H9 (cell line): ENCODE data around the gene GTF2A1. TPM values are rescaled to one million over a fixed set of nuclear protein-coding genes. Genes with fewer than 3 reads are reported as not detected.

Experiments
- DNase-seq: peaks from one replicate; pipeline ENCODE4 v3.0.0-alpha.2; 2017
- H2AFZ ChIP-seq: one replicate; pipeline ENCODE4 v1.6.1; 2013; ENCODE audit warnings: mild to moderate bottlenecking, low read length, control low read depth, moderate library complexity
- H2AK5ac ChIP-seq: 2 replicates; pipeline ENCODE4 v1.6.1; 2013; ENCODE audit warnings: low read length, control low read depth, mixed read lengths; ENCODE audit not compliant: insufficient read length
- H2BK120ac ChIP-seq: one replicate; pipeline ENCODE4 v1.6.1; 2013; ENCODE audit warnings: low read depth, mild to moderate bottlenecking, low read length, control low read depth, inconsistent platforms; ENCODE audit not compliant: poor library complexity, severe bottlenecking
- H2BK12ac ChIP-seq: 2 replicates; pipeline ENCODE4 v1.6.1; 2013; ENCODE audit warnings: low read length, control low read depth, mixed read lengths, low read depth; ENCODE audit not compliant: insufficient read length
- H2BK15ac ChIP-seq: 2 replicates; pipeline ENCODE4 v1.6.1; 2013; ENCODE audit warnings: low read depth, low read length, control low read depth
- H2BK20ac ChIP-seq: one replicate; pipeline ENCODE4 v1.6.1; 2013; ENCODE audit warnings: low read depth, mild to moderate bottlenecking, low read length, control low read depth, inconsistent platforms; ENCODE audit not compliant: poor library complexity, severe bottlenecking
- H2BK5ac ChIP-seq: 2 replicates; pipeline ENCODE4 v1.6.1; 2013; ENCODE audit warnings: low read length, control low read depth, mixed read lengths; ENCODE audit not compliant: insufficient read length
- H3K14ac ChIP-seq: 2 replicates; pipeline ENCODE4 v1.6.1; 2013; ENCODE audit warnings: low read length, control low read depth; ENCODE audit not compliant: insufficient read depth
- H3K18ac ChIP-seq: 2 replicates; pipeline ENCODE4 v1.6.1; 2013; ENCODE audit warnings: low read depth, mild to moderate bottlenecking, mixed read lengths, low read length, control low read depth; ENCODE audit not compliant: insufficient read length
- H3K23ac ChIP-seq: 2 replicates; pipeline ENCODE4 v1.6.1; 2013; ENCODE audit warnings: low read length, control low read depth, mixed read lengths, low read depth; ENCODE audit not compliant: insufficient read length
- H3K23me2 ChIP-seq: 2 replicates; pipeline ENCODE4 v1.6.1; 2013; ENCODE audit warnings: low read depth, mild to moderate bottlenecking, mixed read lengths, low read length, control low read depth; ENCODE audit not compliant: insufficient read length, poor library complexity, severe bottlenecking
- H3K27ac ChIP-seq: 2 replicates; pipeline ENCODE4 v1.5.1; 2013; ENCODE audit warnings: low read length, control low read depth, mixed read lengths, low read depth; ENCODE audit not compliant: insufficient read length
- H3K27me3 ChIP-seq: 2 replicates; pipeline ENCODE4 v1.6.1; 2013; ENCODE audit warnings: low read length, control low read depth, inconsistent platforms; ENCODE audit not compliant: insufficient read depth
- H3K4ac ChIP-seq: 2 replicates; pipeline ENCODE4 v1.6.1; 2013; ENCODE audit warnings: low read depth, mild to moderate bottlenecking, control low read depth, inconsistent platforms, low read length, moderate library complexity
- H3K4me1 ChIP-seq: 2 replicates; pipeline ENCODE4 v1.6.1; 2013; ENCODE audit warnings: low read length, control low read depth, inconsistent platforms; ENCODE audit not compliant: insufficient read depth
- H3K4me2 ChIP-seq: 2 replicates; pipeline ENCODE4 v1.6.1; 2013; ENCODE audit warnings: low read length, control low read depth, mixed read lengths; ENCODE audit not compliant: insufficient read length, insufficient read depth
- H3K56ac ChIP-seq: 2 replicates; pipeline ENCODE4 v1.6.1; 2013; ENCODE audit warnings: low read depth, mild to moderate bottlenecking, mixed read lengths, low read length, control low read depth; ENCODE audit not compliant: insufficient read length
- H3K79me1 ChIP-seq: 2 replicates; pipeline ENCODE4 v1.6.1; 2013; ENCODE audit warnings: low read depth, mild to moderate bottlenecking, moderate library complexity, low read length, control low read depth, inconsistent platforms; ENCODE audit not compliant: insufficient read depth, poor library complexity, severe bottlenecking
- H3K79me2 ChIP-seq: 2 replicates; pipeline ENCODE4 v1.6.1; 2013; ENCODE audit warnings: low read length, control low read depth, inconsistent platforms; ENCODE audit not compliant: insufficient read depth
- H3K9ac ChIP-seq: 2 replicates; pipeline ENCODE4 v1.6.1; 2013; ENCODE audit warnings: low read length, control low read depth, mixed read lengths; ENCODE audit not compliant: insufficient read length; ENCODE audit errors: extremely low read depth
- H3K9me3 ChIP-seq: one replicate; pipeline ENCODE4 v1.6.1; 2013; ENCODE audit warnings: low read depth, low read length, inconsistent platforms; ENCODE audit not compliant: control insufficient read depth
- H3T11ph ChIP-seq: one replicate; pipeline ENCODE4 v1.6.1; 2013; ENCODE audit warnings: mild to moderate bottlenecking, low read length, control low read depth, inconsistent platforms
- H4K20me1 ChIP-seq: one replicate; pipeline ENCODE4 v1.6.1; 2013; ENCODE audit not compliant: control insufficient read depth, insufficient read length, insufficient read depth
- H4K5ac ChIP-seq: 2 replicates; pipeline ENCODE4 v1.6.1; 2013; ENCODE audit warnings: low read depth, mild to moderate bottlenecking, mixed read lengths, low read length, control low read depth; ENCODE audit not compliant: insufficient read length
- H4K8ac ChIP-seq: replicated peaks from 2 replicates; pipeline ENCODE4 v1.6.1; 2013; ENCODE audit warnings: low read length, control low read depth, mixed read lengths, low read depth; ENCODE audit not compliant: insufficient read length
- H4K91ac ChIP-seq: 2 replicates; pipeline ENCODE4 v1.6.1; 2013; ENCODE audit warnings: low read depth, mild to moderate bottlenecking, moderate library complexity, mixed read lengths, low read length, control low read depth; ENCODE audit not compliant: insufficient read length
- H3K27ac Mint-ChIP-seq, 3 experiments: 2 replicates in 2 of 3; 3 replicates in 1 of 3; pipeline ENCODE4 v1.8.0; 2020 to 2021; ENCODE audit warnings: mixed read lengths in 3 of 3, mild to moderate bottlenecking in 1 of 3, moderate library complexity in 1 of 3
- H3K27me3 Mint-ChIP-seq: 2 replicates; pipeline ENCODE4 v1.8.0; 2021; ENCODE audit warnings: low read depth, mild to moderate bottlenecking, moderate library complexity, mixed read lengths
- H3K36me3 Mint-ChIP-seq, 3 experiments: 2 replicates in 2 of 3; 3 replicates in 1 of 3; pipeline ENCODE4 v1.8.0; 2020 to 2021; ENCODE audit warnings: low read depth in 3 of 3, mixed read lengths in 3 of 3; ENCODE audit not compliant: insufficient read depth in 1 of 3
- H3K4me1 Mint-ChIP-seq, 2 experiments: 2 replicates each; pipeline ENCODE4 v1.8.0; 2020; ENCODE audit warnings: mixed read lengths in 2 of 2
- H3K4me3 Mint-ChIP-seq, 2 experiments: 2 replicates in 1 of 2; 3 replicates in 1 of 2; pipeline ENCODE4 v1.8.0; 2020 to 2021; ENCODE audit warnings: mild to moderate bottlenecking in 2 of 2, mixed read lengths in 2 of 2, moderate library complexity in 1 of 2
- H3K9me3 Mint-ChIP-seq, 2 experiments: 2 replicates in 1 of 2; 3 replicates in 1 of 2; pipeline ENCODE4 v1.8.0; 2020; ENCODE audit warnings: mild to moderate bottlenecking in 2 of 2, mixed read lengths in 2 of 2, moderate library complexity in 1 of 2
- WGBS: extraction: QIAGEN DNeasy Blood & Tissue Kit; methylation state at CpG from one replicate; pipeline ENCODE4 v1.1.7; 2013; ENCODE audit warnings: missing lambda C conversion rate, low lambda C conversion rate, mixed read lengths; ENCODE audit not compliant: insufficient read length; ENCODE audit errors: extremely low coverage; 5-methylcytosine and 5-hydroxymethylcytosine counted together
- total RNA-seq: library from RNA; stranded (reverse); gene quantifications from 2 replicates; pipeline ENCODE4 v1.2.1, GENCODE V29; 2021
- TF ChIP-seq, protein P1 (sequence below): fragments of 200-600 bp; sonication (generic); conservative IDR thresholded peaks from 3 replicates; pipeline ENCODE4 v1.8.0; 2021; ENCODE audit warnings: antibody characterized with exemption, mild to moderate bottlenecking

The GTF2A1 gene
- total RNA-seq, 1 experiment from 2014 or later = 43.0 TPM

DNA sequence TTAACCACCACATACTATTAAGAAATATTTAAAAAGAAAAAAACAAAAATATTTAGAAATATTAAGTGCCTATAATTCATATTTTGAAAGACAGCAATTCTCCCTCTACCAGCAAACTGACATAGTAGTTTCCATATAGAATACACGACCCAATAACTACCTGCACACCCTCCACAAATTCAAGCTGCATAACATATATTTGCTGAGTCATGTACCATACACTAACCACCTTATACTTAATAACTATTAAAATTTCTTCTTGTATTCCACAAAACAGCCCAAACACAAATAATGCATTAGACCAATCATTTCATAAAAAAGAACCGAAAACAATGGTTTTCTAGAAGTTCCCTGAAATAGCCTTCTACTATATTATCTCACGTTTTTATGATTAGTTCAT lies 21.7 kb downstream of the GTF2A1 start:
- H3K79me2 ChIP-seq = no peaks in the 10 kb centered on the region; the same call in 1 of the 2 replicates
- no peak overlapping the region for H3K14ac ChIP-seq
- H2BK15ac ChIP-seq = no peak overlapping the region
- H3T11ph ChIP-seq = no peak overlapping the region
- Mint-ChIP-seq H3K36me3 (peaks cover 36 to 82% (median 77%) of the 10 kb centered on the region in 3 experiments), H3K27me3 (no peaks in the 10 kb centered on the region), H3K27ac (peak overlapping the region in 1 of 3 experiments; percentile 26; a peak in 1 of 7 replicates), H3K4me1 (no peaks in the 10 kb centered on the region; a peak in 1 of 4 replicates), H3K9me3 (no peaks in the 10 kb centered on the region), H3K4me3 (no peak overlapping the region)
- H2AK5ac ChIP-seq = no peak overlapping the region
- H4K5ac ChIP-seq = no peak overlapping the region
- H3K23ac ChIP-seq = no peak overlapping the region
- H2BK12ac ChIP-seq = no peak overlapping the region
- H3K27me3 ChIP-seq = no peaks in the 10 kb centered on the region
- H3K4me2 ChIP-seq = no peak overlapping the region
- H3K18ac ChIP-seq = no peak overlapping the region
- WGBS = no CpG with 5 or more reads among the region's 3 CpGs
- H3K79me1 ChIP-seq = peaks cover 3% of the 10 kb centered on the region
- no peak overlapping the region for H4K8ac ChIP-seq
- no peak overlapping the region for H4K91ac ChIP-seq
- no peak overlapping the region for H2AFZ ChIP-seq
- TF ChIP-seq, protein P1, sequence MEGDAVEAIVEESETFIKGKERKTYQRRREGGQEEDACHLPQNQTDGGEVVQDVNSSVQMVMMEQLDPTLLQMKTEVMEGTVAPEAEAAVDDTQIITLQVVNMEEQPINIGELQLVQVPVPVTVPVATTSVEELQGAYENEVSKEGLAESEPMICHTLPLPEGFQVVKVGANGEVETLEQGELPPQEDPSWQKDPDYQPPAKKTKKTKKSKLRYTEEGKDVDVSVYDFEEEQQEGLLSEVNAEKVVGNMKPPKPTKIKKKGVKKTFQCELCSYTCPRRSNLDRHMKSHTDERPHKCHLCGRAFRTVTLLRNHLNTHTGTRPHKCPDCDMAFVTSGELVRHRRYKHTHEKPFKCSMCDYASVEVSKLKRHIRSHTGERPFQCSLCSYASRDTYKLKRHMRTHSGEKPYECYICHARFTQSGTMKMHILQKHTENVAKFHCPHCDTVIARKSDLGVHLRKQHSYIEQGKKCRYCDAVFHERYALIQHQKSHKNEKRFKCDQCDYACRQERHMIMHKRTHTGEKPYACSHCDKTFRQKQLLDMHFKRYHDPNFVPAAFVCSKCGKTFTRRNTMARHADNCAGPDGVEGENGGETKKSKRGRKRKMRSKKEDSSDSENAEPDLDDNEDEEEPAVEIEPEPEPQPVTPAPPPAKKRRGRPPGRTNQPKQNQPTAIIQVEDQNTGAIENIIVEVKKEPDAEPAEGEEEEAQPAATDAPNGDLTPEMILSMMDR = no peak
- no peak overlapping the region for H2BK20ac ChIP-seq
- no peak overlapping the region for H3K9ac ChIP-seq
- H3K27ac ChIP-seq = no peak overlapping the region
- no peaks in the 10 kb centered on the region for H4K20me1 ChIP-seq
- H3K4ac ChIP-seq = no peak overlapping the region
- DNase-seq = no peak
- H3K4me1 ChIP-seq = no peaks in the 10 kb centered on the region
- H2BK5ac ChIP-seq = no peak overlapping the region
- H3K23me2 ChIP-seq = no peaks in the 10 kb centered on the region
- no peak overlapping the region for H3K56ac ChIP-seq
- H2BK120ac ChIP-seq = no peak overlapping the region
- no peaks in the 10 kb centered on the region for H3K9me3 ChIP-seq
